Stimulated activated naive CD4-positive, alpha-beta T cell treated with Interleukin-2 at 50 U/mL for 16 hours (primary cell): ENCODE data around the gene KRT82.

Source experiments
- DNase-seq: peaks from one replicate; lab custom pipeline; 2025; lab: John Stamatoyannopoulos, UW

KRT82 gene

DNA sequence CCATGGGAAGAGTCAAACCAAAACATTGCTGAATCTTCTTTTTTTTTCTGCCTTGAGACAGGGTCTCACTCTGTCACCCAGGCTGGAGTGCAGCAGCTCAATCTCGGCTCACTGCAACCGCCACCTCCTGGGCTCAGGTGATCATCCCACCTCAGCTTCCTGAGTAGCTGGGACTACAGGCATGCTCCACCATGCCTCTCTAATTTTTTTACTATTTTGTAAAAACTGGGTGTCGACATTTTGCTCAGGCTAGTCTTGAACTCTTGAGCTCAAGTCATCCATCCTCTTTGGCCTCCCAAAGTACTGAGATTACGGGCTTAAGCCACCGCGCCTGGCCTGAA is 29.5 kb upstream of the KRT82 start:
- DNase-seq = no peak

- no peak for DNase-seq
Observed at GRCh38 chr12:52434760-52435530, 28.8 kb upstream of the KRT82 start.

- no peak for DNase-seq
Observed at GRCh38 chr12:52434081-52434733, 28.1 kb upstream of the KRT82 start, which contains the start of gene KRT75. Gene KRT75, minus strand, starts transcription at chr12:52434371. Its CDS starts 67 bp downstream, at chr12:52434304.

DNA sequence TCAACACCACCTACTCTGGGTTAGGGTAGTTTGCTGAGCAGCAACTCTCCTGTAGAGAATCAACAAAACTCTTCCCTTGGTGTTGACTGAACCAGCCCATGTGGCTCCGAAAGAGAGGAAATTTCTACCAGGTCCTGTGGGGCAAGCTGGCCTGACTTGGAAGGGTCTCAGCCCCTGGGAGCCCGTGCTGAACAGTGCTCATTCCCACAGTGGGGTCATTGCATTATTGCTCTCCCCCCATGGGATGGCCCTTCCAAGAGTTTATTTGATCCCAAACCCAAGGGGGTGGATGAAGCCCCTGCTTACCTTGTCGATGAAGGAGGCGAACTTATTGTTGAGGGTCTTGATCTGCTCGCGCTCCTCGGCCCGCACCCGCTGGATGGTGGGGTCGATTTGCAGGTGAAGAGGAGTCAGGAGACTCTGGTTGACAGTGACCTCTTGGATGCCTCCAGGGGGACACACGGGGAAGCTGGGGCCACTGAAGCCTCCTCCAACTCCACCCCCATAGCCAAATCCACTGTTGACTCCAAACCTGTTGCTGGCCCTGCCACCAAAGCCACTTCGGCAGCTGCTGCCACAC is 27.5 kb upstream of the KRT82 start:
- DNase-seq = no peak

DNA sequence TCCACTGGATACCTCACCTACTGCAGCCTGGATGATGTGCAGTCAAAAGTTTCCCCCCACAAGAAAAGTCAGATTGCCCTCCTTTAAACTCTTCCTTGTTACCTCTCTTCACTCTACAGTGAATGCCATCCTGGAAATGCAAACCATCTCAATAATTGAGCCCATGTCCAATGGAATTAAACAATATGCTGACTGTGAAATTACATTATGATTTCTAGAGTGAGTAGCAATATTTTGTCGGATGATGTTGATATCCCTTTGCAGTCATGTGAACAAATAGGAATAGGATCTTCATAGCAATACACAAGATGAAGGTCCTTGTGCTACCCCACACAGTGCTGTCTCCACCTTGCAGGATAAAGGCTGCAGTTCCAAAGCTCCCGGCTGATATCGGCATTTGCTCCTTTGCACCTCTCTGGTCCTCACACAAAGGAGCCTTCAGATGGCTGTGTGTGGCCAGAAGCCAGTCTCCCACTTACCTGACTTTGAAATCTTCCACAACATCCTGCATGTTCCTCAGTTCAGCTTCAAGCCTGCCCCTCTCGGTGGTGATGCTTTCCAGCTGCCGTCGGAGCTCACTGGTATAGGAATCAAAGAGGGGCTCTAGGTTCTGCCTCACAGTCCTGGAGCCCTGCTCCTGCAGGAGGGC is 26.5 kb upstream of the KRT82 start:
- no peak for DNase-seq

- DNase-seq = no peak
Observed at GRCh38 chr12:52428121-52428520, 22.0 kb upstream of the KRT82 start.

DNA sequence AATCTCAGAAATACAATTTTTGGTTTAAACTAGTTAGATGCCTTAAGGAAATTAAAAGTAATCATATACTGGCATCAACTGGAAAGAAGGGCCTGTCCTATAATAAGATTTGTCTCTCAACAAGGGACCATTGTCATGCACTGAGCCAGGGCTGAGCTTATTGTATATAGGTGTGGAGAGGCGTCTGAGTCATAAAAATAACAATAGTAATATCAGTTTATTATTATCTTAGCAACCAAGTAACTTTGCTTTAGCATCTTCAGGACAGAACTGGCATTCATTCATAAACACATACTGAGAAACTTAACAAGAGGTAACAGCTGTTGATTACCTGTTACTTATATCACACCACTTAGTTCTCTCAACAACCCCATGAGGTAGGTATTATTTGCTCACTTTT is 20.9 kb upstream of the KRT82 start:
- no peak for DNase-seq

- DNase-seq = no peak
Observed at GRCh38 chr12:52426034-52426433, 19.9 kb upstream of the KRT82 start.

DNA sequence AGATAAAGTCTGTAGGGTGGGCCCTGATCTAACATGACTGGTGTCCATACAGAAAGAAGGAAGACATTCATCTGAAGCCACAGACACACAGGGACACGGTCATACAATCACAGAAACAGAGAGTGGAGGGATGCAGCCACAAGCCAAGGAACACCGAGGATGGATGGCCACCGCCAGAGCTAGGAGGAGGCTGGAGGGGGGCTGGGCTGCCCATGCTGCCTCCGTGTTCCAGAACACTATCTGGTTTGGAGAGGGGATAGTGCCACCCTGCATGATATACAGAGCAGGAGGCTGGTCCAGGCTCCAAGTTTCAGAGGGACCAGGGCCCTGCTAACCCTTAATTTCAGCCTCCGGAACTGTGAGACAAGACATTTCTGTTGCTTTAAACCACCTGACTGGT is 19.3 kb upstream of the KRT82 start:
- no peak for DNase-seq

- no peak for DNase-seq
Observed at GRCh38 chr12:52423661-52424500, 17.7 kb upstream of the KRT82 start.

DNA sequence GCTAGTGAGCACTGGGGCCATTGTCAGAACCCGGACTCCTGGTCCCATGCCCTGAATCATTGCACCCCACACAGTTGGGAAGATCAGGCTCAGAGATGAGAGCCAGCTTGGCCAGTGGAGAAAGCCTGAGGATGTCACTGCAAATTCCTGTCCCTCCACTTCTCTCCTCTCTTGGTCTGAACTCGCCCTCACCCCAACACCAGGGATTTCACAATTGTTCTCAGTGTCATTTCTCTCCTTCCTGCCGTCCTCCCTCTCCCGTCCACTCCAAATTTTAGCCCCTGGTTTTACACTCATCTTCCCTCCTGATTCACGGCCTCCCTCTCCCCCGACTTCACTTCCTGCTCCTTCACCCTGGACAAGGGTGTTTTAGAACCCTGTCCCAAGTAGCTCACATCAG is 16.9 kb upstream of the KRT82 start:
- DNase-seq = no peak

DNA sequence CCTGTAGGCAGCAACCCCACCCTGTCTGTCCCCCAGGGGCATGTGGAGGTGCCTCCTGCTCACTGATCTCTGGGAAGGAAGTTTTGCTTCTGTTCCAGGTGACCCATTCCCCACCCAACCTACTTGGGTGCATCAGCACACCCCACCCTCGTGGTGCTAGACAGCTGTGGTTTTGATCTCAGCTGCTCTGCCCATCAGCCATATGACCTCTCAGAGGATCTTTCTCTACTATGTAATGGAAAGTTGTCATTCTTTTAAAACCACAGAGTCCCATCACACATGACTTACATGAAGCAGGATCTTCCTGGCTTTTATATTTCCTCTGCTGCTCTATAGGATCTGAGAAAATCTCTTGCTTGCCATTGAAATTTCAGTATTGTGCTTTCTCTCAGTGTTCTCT is 13.5 kb upstream of the KRT82 start:
- DNase-seq = no peak

- no peak for DNase-seq
Observed at GRCh38 chr12:52418576-52419110, 12.5 kb upstream of the KRT82 start.

DNA sequence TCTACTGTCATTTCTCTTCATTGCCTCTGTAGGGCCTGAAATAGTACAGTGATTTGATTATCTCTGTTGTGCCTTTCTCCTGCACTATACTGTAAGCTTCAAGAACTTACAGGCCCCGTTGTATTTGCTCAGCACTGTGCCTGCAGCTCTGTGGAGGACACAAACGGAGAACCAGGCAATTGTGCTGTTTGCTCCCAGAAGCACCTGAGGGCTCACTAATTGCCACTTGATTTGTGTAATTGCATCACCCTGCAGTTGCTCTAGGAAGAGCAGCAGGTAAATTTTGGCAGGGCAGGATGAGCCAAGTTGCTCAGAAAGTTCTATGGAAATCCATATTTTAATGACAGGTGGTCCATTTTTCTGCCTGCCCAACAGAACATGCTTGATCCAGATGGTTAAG is 11.6 kb upstream of the KRT82 start:
- DNase-seq = no peak

- DNase-seq = no peak
Observed at GRCh38 chr12:52416795-52417194, 10.7 kb upstream of the KRT82 start.

GRCh38 chr12:52415870-52416750 is 10.0 kb upstream of the KRT82 start:
- DNase-seq = no peak

DNA sequence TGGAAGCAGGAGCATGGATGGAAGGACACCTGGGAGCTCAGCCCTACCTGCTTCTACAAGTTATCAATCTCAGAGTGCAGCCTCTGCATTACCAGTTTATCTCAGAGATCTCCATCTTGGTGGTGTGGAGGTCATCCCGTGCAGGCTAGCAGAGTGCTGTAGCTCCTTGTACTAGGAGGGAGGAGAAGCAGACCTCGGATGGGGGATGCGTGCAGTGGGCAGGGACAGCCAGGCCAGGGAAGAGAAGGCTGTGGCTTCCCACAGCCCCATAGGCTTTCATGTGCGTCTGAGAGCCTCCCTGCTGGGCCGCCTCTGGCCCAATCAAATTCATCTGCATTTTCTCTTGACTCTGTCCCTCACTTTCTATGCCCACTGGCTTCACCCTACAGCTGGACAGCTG is 8.8 kb upstream of the KRT82 start:
- no peak for DNase-seq

DNA sequence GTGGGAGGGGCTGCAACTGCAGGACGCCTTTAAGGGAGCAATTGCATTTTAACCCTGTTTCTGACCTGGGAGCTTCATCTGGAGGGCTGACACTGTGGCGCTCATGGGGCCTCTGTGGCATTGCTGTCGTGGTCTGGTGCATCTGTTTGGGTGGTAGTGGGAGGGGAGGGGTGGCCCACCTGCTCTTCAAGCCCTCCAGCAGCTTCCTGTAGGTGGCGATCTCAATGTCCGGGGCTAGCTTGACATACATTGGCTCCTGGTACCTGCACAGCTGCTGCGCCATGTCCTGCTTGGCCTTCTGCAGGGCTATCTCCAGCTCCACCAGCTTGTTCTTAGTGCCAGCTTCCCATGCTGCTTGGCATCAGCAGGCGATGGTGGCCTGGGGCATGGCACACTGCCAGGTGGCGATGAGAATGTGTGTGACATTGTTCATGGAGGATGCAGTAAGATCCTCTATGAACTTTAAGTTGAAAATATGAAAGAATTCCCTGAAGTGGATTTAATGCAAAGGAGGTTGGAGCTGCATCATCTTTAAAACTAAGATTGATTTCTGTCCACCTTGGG is 7.7 kb upstream of the KRT82 start:
- no peak for DNase-seq

DNA sequence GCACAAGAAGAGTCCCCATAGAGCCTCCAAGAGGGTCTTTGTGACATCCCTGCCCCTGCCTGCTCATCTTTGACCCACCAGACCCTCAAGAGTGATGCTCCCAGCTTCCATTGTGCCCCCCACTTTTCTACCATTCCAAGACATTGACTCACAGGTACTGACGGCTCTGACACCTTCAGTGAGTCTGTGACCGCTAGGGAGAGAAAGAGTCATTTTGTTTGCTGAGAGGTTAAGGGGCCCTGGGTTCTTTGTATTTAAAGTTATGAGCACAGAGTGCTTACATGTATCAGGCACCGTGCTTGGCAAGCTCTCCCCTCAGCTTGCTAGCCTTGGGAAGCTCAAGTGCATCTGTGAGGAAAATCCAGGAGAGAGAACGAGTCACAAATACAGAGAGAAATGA is 7.1 kb upstream of the KRT82 start:
- no peak for DNase-seq

DNA sequence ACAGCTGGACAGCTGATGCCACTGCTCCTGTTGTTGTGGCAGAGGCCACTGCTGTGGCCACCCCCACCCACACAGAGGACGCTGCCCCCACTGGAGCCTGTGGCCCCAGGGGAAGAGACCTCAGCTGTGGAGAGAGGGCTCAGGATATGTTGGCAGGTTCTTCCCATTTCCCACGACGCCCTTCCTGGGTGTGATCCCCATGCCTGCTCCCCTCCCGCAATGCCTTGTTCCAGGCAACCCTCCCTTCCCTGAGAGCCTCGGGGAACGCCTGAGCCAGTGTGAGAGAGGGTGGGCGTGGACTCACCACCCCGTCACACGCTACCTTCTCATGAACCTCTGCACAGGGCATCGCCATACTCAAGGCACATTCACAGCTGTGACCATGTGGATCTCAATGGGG is 5.7 kb upstream of the KRT82 start:
- DNase-seq = no peak
